Measurements from ENCODE around the gene MRPL38. TPM values are rescaled to one million over a fixed set of nuclear protein-coding genes. Genes with fewer than 3 reads are reported as not detected.

Gene MRPL38
- total RNA-seq, 1 experiment from 2014 or later: 146 TPM

GRCh38 chr17:75855310-75856061 lies 49.2 kb downstream of the MRPL38 start, which contains the start of gene WBP2:
TSS of gene WBP2 (minus strand) at chr17:75855335. CDS start at chr17:75855297, 38 bp downstream.
- Mint-ChIP-seq H3K4me1 (peaks cover 12% of the 10 kb centered on the region), H3K4me3 (no peak within 1 kb of the TSS), H3K36me3 (peaks cover 5% of the 10 kb centered on the region; the same call in 1 of the 2 replicates), H3K9me3 (no peaks in the 10 kb centered on the region), H3K27me3 (ENCODE audit: low read depth) (no peaks in the 10 kb centered on the region), H3K27ac (peak within 1 kb of the TSS; percentile 98)
- ATAC-seq (peak; percentile 92), DNase-seq (ENCODE audit: low spot score) (peak; percentile 98)
- ChIA-PET CTCF (interaction anchor here (0.6 to 6.0 kb wide), 44 partner anchors 9 to 816 kb away, joined by 3 to 100 read pairs (median 4); partner anchors contain the start of genes ACOX1, CDK3, FBF1 and GALK1), POLR2A (interaction anchor here (0.6 to 1.5 kb wide), 17 partner anchors 9 to 108 kb away, joined by 3 to 16 read pairs (median 6); partner anchors contain the start of genes FBF1, TRIM47 and UNK)
- TF ChIP-seq ESRRA (CRISPR knock-in tag; IDR thresholded peaks at IDR 0.05; ENCODE audit: borderline replicate concordance) (no peak), TEAD4 (CRISPR knock-in tag; IDR thresholded peaks at IDR 0.05) (0 out of 2 replicates have a peak, but pooled peaks have one; percentile 7), E2F1 (CRISPR knock-in tag; IDR thresholded peaks at IDR 0.05) (no peak), ZNF317 (CRISPR knock-in tag; IDR thresholded peaks at IDR 0.05; ENCODE audit: borderline replicate concordance, low read depth) (no peak), KAT7 (CRISPR knock-in tag; IDR thresholded peaks at IDR 0.05; ENCODE audit: borderline replicate concordance) (0 out of 2 replicates have a peak, but pooled peaks have one; percentile 56), E2F4 (CRISPR knock-in tag; IDR thresholded peaks at IDR 0.05; ENCODE audit: borderline replicate concordance, low read depth) (no peak), CREM (CRISPR knock-in tag; IDR thresholded peaks at IDR 0.05) (peak; percentile 47), NR3C1 (CRISPR knock-in tag; conservative IDR thresholded peaks at IDR 0.05; ENCODE audit: low read depth) (no peak), ZNF671 (CRISPR knock-in tag; IDR thresholded peaks at IDR 0.05) (no peak), NFYB (CRISPR knock-in tag; conservative IDR thresholded peaks at IDR 0.05; ENCODE audit: low read depth) (peak; percentile 74), EMX1 (CRISPR knock-in tag; IDR thresholded peaks at IDR 0.05) (no peak), ATF1 (CRISPR knock-in tag; IDR thresholded peaks at IDR 0.05) (no peak), PREB (CRISPR knock-in tag; IDR thresholded peaks at IDR 0.05; ENCODE audit: borderline replicate concordance) (no peak), MXD4 (CRISPR knock-in tag; IDR thresholded peaks at IDR 0.05; ENCODE audit: borderline replicate concordance) (no peak), SMAD3 (CRISPR knock-in tag; IDR thresholded peaks at IDR 0.05; ENCODE audit: borderline replicate concordance) (no peak), MYBL2 (CRISPR knock-in tag; IDR thresholded peaks at IDR 0.05) (peak; percentile 86; the same call in 1 of the 2 replicates), GTF2I (CRISPR knock-in tag; conservative IDR thresholded peaks at IDR 0.05) (no peak), FOXP1 (CRISPR knock-in tag; IDR thresholded peaks at IDR 0.05; ENCODE audit: borderline replicate concordance) (peak; percentile 73), SOX15 (CRISPR knock-in tag; IDR thresholded peaks at IDR 0.05) (no peak), NR1H2 (CRISPR knock-in tag; IDR thresholded peaks at IDR 0.05) (no peak), TCF7 (CRISPR knock-in tag; IDR thresholded peaks at IDR 0.05; ENCODE audit: low read depth) (no peak), GRHL2 (CRISPR knock-in tag; IDR thresholded peaks at IDR 0.05; ENCODE audit: insufficient replicate concordance, severe bottlenecking) (no peak), CREB1 (CRISPR knock-in tag; IDR thresholded peaks at IDR 0.05) (no peak)
- TF ChIP-seq, protein P1, sequence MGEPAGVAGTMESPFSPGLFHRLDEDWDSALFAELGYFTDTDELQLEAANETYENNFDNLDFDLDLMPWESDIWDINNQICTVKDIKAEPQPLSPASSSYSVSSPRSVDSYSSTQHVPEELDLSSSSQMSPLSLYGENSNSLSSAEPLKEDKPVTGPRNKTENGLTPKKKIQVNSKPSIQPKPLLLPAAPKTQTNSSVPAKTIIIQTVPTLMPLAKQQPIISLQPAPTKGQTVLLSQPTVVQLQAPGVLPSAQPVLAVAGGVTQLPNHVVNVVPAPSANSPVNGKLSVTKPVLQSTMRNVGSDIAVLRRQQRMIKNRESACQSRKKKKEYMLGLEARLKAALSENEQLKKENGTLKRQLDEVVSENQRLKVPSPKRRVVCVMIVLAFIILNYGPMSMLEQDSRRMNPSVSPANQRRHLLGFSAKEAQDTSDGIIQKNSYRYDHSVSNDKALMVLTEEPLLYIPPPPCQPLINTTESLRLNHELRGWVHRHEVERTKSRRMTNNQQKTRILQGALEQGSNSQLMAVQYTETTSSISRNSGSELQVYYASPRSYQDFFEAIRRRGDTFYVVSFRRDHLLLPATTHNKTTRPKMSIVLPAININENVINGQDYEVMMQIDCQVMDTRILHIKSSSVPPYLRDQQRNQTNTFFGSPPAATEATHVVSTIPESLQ (CRISPR knock-in tag; IDR thresholded peaks at IDR 0.05): no peak
- TF ChIP-seq, protein P2, sequence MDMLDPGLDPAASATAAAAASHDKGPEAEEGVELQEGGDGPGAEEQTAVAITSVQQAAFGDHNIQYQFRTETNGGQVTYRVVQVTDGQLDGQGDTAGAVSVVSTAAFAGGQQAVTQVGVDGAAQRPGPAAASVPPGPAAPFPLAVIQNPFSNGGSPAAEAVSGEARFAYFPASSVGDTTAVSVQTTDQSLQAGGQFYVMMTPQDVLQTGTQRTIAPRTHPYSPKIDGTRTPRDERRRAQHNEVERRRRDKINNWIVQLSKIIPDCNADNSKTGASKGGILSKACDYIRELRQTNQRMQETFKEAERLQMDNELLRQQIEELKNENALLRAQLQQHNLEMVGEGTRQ (CRISPR knock-in tag; IDR thresholded peaks at IDR 0.05): peak; percentile 96
- TF ChIP-seq, protein P3, sequence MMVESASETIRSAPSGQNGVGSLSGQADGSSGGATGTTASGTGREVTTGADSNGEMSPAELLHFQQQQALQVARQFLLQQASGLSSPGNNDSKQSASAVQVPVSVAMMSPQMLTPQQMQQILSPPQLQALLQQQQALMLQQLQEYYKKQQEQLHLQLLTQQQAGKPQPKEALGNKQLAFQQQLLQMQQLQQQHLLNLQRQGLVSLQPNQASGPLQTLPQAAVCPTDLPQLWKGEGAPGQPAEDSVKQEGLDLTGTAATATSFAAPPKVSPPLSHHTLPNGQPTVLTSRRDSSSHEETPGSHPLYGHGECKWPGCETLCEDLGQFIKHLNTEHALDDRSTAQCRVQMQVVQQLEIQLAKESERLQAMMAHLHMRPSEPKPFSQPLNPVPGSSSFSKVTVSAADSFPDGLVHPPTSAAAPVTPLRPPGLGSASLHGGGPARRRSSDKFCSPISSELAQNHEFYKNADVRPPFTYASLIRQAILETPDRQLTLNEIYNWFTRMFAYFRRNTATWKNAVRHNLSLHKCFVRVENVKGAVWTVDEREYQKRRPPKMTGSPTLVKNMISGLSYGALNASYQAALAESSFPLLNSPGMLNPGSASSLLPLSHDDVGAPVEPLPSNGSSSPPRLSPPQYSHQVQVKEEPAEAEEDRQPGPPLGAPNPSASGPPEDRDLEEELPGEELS (CRISPR knock-in tag; IDR thresholded peaks at IDR 0.05): peak; percentile 67; the same call in 1 of the 2 replicates
- TF ChIP-seq, protein P4, sequence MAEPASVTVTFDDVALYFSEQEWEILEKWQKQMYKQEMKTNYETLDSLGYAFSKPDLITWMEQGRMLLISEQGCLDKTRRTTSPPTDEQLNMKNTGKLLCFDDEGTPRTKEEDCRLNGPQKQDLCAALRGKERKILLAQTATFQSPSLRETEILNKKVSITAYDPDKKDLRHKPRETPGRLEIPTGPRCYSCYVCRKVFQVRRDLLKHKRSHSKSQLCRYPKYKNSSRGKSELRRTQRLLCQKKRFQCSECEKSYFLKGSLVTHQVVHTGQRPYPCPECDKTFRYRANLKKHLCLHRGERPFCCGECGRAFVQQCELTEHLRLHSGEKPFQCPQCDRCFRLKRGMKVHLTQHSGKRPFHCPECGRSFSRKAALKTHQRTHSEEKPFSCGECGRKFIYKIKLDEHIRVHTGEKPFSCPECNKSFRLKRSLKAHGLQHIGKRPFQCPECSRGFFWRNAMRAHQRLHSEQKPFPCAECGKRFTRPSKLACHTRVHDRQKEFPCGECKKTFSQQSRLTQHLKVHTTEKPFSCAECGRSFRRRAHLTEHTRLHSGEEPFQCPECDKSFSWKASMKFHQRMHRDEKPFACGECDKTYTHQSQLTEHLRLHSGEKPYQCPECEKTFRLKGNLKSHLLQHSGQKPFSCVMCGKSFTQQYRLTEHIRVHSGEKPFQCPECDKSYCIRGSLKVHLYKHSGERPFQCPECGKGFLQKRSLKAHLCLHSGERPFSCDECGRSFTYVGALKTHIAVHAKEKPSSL (CRISPR knock-in tag; conservative IDR thresholded peaks at IDR 0.05): no peak
